K562 (cell line): Measurements from ENCODE around the gene E2F2. TPM values are rescaled to one million over a fixed set of nuclear protein-coding genes. Genes with fewer than 3 reads are reported as not detected.

Source experiments
- ATAC-seq: fragments of 200-7000 bp; cut with Tn5 transposase; 3 replicates; pipeline ENCODE4 v1.9.1; 2020; ENCODE audit warnings: moderate library complexity
- BruUV-seq: library from RNA; stranded (reverse); fragments of 400-500 nt; replicated peaks from 2 replicates; lab custom pipeline; 2021; lab: Mats Ljungman, UMichigan
- CTCF ChIA-PET: fragments of 300-600 bp; formaldehyde crosslinking; extraction: SDS; loops from one replicate; lab custom pipeline; 2021; ENCODE audit warnings: low intra/inter-chr PET ratio; lab: Yijun Ruan, JAX
- POLR2A ChIA-PET: fragments of 300-600, 350-650 bp; sonication (Branson Sonifier 250); formaldehyde crosslinking; extraction: SDS; loops from one replicate; lab custom pipeline; 2021; ENCODE audit warnings: antibody characterized with exemption, inconsistent platforms; lab: Yijun Ruan, JAX
- DNase-seq, 4 experiments: peaks; one replicate each; pipeline versions ENCODE4 v3.0.0 to v3.0.0-alpha.2; 2011 to 2018; ENCODE audit warnings: low spot score in 3 of 4, mixed read lengths in 3 of 4; ENCODE audit errors: extremely low read depth in 1 of 4
- FAIRE-seq: peaks from 2 replicates; lab custom pipeline; 2011; peaks lifted over from hg19 to GRCh38; lab: Jason Lieb, UNC
- H2AFZ ChIP-seq: 2 replicates; pipeline ENCODE4 v1.6.0; 2011; ENCODE audit warnings: low read depth, low read length, control low read depth, inconsistent platforms
- H3K27ac ChIP-seq: fragments of 200-600 bp; 3 replicates; pipeline ENCODE4 v1.8.0; 2011; ENCODE audit warnings: low read depth, mild to moderate bottlenecking, control low read depth, inconsistent platforms, low read length, moderate library complexity, mixed read lengths; ENCODE audit errors: extremely low read depth
- H3K27me3 ChIP-seq, 2 experiments: fragments of 300-600 bp in 1 of 2; 2 replicates in 1 of 2; 3 replicates in 1 of 2; pipeline versions ENCODE4 v1.6.0 to v1.8.0; 2011; ENCODE audit warnings: inconsistent platforms in 2 of 2, low read length in 2 of 2, mild to moderate bottlenecking in 1 of 2, mixed read lengths in 1 of 2, moderate library complexity in 1 of 2; ENCODE audit not compliant: control insufficient read depth in 2 of 2, insufficient read depth in 2 of 2
- H3K36me3 ChIP-seq: fragments of 300-600 bp; 3 replicates; pipeline ENCODE4 v1.8.0; 2011; ENCODE audit warnings: mild to moderate bottlenecking, low read length, inconsistent platforms; ENCODE audit not compliant: control insufficient read depth, insufficient read depth
- H3K4me1 ChIP-seq, 2 experiments: fragments of 200-600 bp in 1 of 2; replicated peaks in 1 of 2; 2 replicates in 1 of 2; 3 replicates in 1 of 2; pipeline versions ENCODE4 v1.5.1 to v1.8.0; 2011; ENCODE audit warnings: inconsistent platforms in 2 of 2, low read length in 2 of 2, mild to moderate bottlenecking in 1 of 2, mixed read lengths in 1 of 2, moderate library complexity in 1 of 2; ENCODE audit not compliant: control insufficient read depth in 2 of 2, insufficient read depth in 2 of 2
- H3K4me2 ChIP-seq: 2 replicates; pipeline ENCODE4 v1.6.1; 2011; ENCODE audit warnings: low read length, control low read depth, inconsistent platforms, mixed read lengths; ENCODE audit not compliant: insufficient read depth
- H3K4me3 ChIP-seq: fragments of 200-600 bp; sonication (generic), shearing (Covaris generic); 2 replicates; pipeline ENCODE4 v1.5.1; 2016; ENCODE audit warnings: control low read depth, inconsistent platforms
- H3K79me2 ChIP-seq: fragments of 200-600 bp; 3 replicates; pipeline ENCODE4 v1.8.0; 2011; ENCODE audit warnings: low read length, inconsistent platforms; ENCODE audit not compliant: control insufficient read depth, insufficient read depth
- H3K9ac ChIP-seq, 2 experiments: 2 replicates each; pipeline versions ENCODE4 v1.6.0 to v1.6.1; 2011; ENCODE audit warnings: low read depth in 2 of 2, low read length in 2 of 2, control low read depth in 1 of 2, inconsistent platforms in 1 of 2, mild to moderate bottlenecking in 1 of 2, mixed read lengths in 1 of 2; ENCODE audit not compliant: insufficient read depth in 1 of 2
- H3K9me1 ChIP-seq: one replicate; pipeline ENCODE4 v1.6.0; 2011; ENCODE audit warnings: inconsistent platforms, mild to moderate bottlenecking, low read length, moderate library complexity; ENCODE audit not compliant: control insufficient read depth, insufficient read depth
- H3K9me3 ChIP-seq: replicated peaks from 2 replicates; pipeline ENCODE4 v1.5.1; 2011; ENCODE audit warnings: low read depth, low read length, inconsistent platforms; ENCODE audit not compliant: control insufficient read depth, insufficient read depth
- H4K20me1 ChIP-seq: replicated peaks from 2 replicates; pipeline ENCODE4 v1.6.1; 2011; ENCODE audit warnings: low read length, inconsistent platforms, mixed read lengths; ENCODE audit not compliant: control insufficient read depth, insufficient read depth
- CTCFL ChIP-seq: IDR thresholded peaks from 2 replicates; pipeline ENCODE4 v1.6.1; 2011; ENCODE audit warnings: borderline replicate concordance, low read depth, mild to moderate bottlenecking, moderate library complexity, low read length; ENCODE audit not compliant: insufficient read depth, poor library complexity, severe bottlenecking
- FOXJ3 ChIP-seq: sonication (generic); formaldehyde crosslinking; IDR thresholded peaks from 2 replicates; pipeline ENCODE4 v1.4.0; 2020; ENCODE audit warnings: mild to moderate bottlenecking, missing genetic modification reagents
- FOXM1 ChIP-seq, 2 experiments: fragments of 450-650 bp in 1 of 2; sonication (generic) in 1 of 2; formaldehyde crosslinking in 1 of 2; IDR thresholded peaks; 2 replicates each; pipeline versions ENCODE4 v1.6.1 to v1.9.0; 2017 to 2022; ENCODE audit warnings: low read depth in 2 of 2, mild to moderate bottlenecking in 2 of 2, missing genetic modification reagents in 1 of 2, moderate library complexity in 1 of 2
- POLR3G ChIP-seq: IDR thresholded peaks from 2 replicates; pipeline ENCODE4 v1.6.1; 2011; ENCODE audit not compliant: insufficient read length, insufficient replicate concordance; ENCODE audit errors: extremely low read depth
- RAD51 ChIP-seq: fragments of 450-650 bp; IDR thresholded peaks from 2 replicates; pipeline ENCODE4 v1.7.1; 2016; ENCODE audit warnings: low read depth, mild to moderate bottlenecking, borderline replicate concordance
- RB1 ChIP-seq: fragments of 450-650 bp; IDR thresholded peaks from 2 replicates; pipeline ENCODE4 v1.6.1; 2017; ENCODE audit warnings: low read depth, mild to moderate bottlenecking
- SAFB ChIP-seq: fragments of 200-400 bp; formaldehyde crosslinking; IDR thresholded peaks from 2 replicates; pipeline ENCODE4 v1.6.1; 2017; ENCODE audit warnings: low read depth, low read length, borderline replicate concordance
- SUPT5H ChIP-seq: fragments of 450-650 bp; IDR thresholded peaks from 2 replicates; pipeline ENCODE4 v1.6.1; 2016
- TRIM24 ChIP-seq, 2 experiments: fragments of 450-650 bp; IDR thresholded peaks; 2 replicates each; pipeline ENCODE4 v1.6.1; 2016
- YY1 ChIP-seq, 3 experiments: IDR thresholded peaks; 2 replicates each; pipeline ENCODE4 v1.6.1; 2011; ENCODE audit warnings: low read length in 2 of 3, mild to moderate bottlenecking in 2 of 3, moderate library complexity in 2 of 3, borderline replicate concordance in 1 of 3, control low read depth in 1 of 3, low read depth in 1 of 3; ENCODE audit not compliant: insufficient read depth in 3 of 3, insufficient replicate concordance in 2 of 3, control insufficient read depth in 1 of 3, insufficient read length in 1 of 3; ENCODE audit errors: extremely low read depth in 1 of 3
- ZNF449 ChIP-seq: fragments of 250-450 bp; sonication (Bioruptor Pico); IDR thresholded peaks from 2 replicates; pipeline ENCODE4 v1.8.0; 2022; ENCODE audit warnings: moderate library complexity, mild to moderate bottlenecking, inconsistent platforms
- WGBS: fragments of 100-300 bp; shearing (Covaris generic); methylation state at CpG from one replicate; pipeline ENCODE4 v1.1.6; 2016; ENCODE audit warnings: low coverage, mixed read lengths; ENCODE audit not compliant: insufficient coverage; ENCODE audit errors: missing lambda C conversion rate; 5-methylcytosine and 5-hydroxymethylcytosine counted together
- in situ Hi-C: fragments of 300-500 bp; cut with MboI; formaldehyde crosslinking; loops from 4 replicates; pipeline ENCODE4 v1.15.0; 2018; ENCODE audit warnings: inconsistent platforms, mixed read lengths
- intact Hi-C: fragments of 100-400 bp; cut with micrococcal nuclease; formaldehyde crosslinking; loops from 2 replicates; pipeline ENCODE4 v1.14.2; 2022
- polyA plus RNA-seq, 8 experiments: library from polyadenylated mRNA; depleted of rRNA in 4 of 8; stranded (reverse) in 5 of 8; unstranded in 3 of 8; fragments of >200 nt; fragmentation: Nextera tagmentation in 2 of 8; fragmentation: Illumina TruSeq in 1 of 8; extraction: Ambion mirVana in 2 of 8; extraction: Trizol in 1 of 8; gene quantifications; 2 replicates each; pipeline versions ENCODE4 v1.2.1 to v1.2.3, GENCODE V29; 2011 to 2014; ENCODE audit warnings: inconsistent platforms in 1 of 8, missing spikeins in 1 of 8
- total RNA-seq, 7 experiments: library from RNA; depleted of rRNA in 6 of 7; stranded (reverse); fragments of >200 nt in 6 of 7; fragmentation: Illumina TruSeq in 2 of 7; extraction: Trizol in 2 of 7; gene quantifications; 2 replicates each; pipeline versions ENCODE4 v1.2.1 to v1.2.3, GENCODE V29; 2011 to 2021; ENCODE audit warnings: low replicate concordance in 1 of 7

The E2F2 gene
- total and polyA plus RNA-seq, 9 of the 15 experiments (the other 6 are each of a cell fraction or from before 2014, with no cell fraction given): 3.1 to 25.3 (median 11.4) TPM

- Histone ChIP-seq H3K27ac (no peak overlapping the region), H2AFZ (peak overlapping the region; percentile 50), H3K27me3 (no peaks in the 10 kb centered on the region), H3K36me3 (no peaks in the 10 kb centered on the region), H3K4me2 (no peak overlapping the region), H4K20me1 (no peaks in the 10 kb centered on the region), H3K4me1 (peaks cover 11 to 12% of the 10 kb centered on the region in 2 experiments; a peak in 4 of 5 replicates), H3K9me3 (no peaks in the 10 kb centered on the region), H3K4me3 (no peak overlapping the region), H3K9ac (no peak overlapping the region), H3K9me1 (no peaks in the 10 kb centered on the region), H3K79me2 (no peaks in the 10 kb centered on the region)
- DNase-seq (peak; percentile 72 to 88 (median 76)), FAIRE-seq (peak; percentile 94), ATAC-seq (peak; percentile 79)
- ChIA-PET POLR2A (interaction anchor here (0.6 to 2.3 kb wide), 10 partner anchors 10 to 1401 kb away, joined by 3 to 11 read pairs (median 4); partner anchors contain the start of gene RPL11), CTCF (interaction anchor here (0.8 to 5.4 kb wide), 7 partner anchors 48 to 372 kb away, joined by 3 to 147 read pairs (median 6); no protein-coding TSS in a partner anchor)
- in situ Hi-C loops (loop anchor here (5.0 kb wide), 1 partner anchor 93 kb away; no protein-coding TSS in a partner anchor), intact Hi-C loops (loop anchor here (1.0 to 2.0 kb wide), 4 partner anchors 93 to 372 kb away; no protein-coding TSS in a partner anchor)
- WGBS: 21% methylated on average over 8 of the region's 8 CpGs
- BruUV-seq: no TSS peak
- TF ChIP-seq FOXM1 (IDR thresholded peaks at IDR 0.05; ENCODE audit: low read depth) (no peak), FOXM1 (CRISPR knock-in tag; IDR thresholded peaks at IDR 0.05; ENCODE audit: low read depth) (no peak), CTCFL (no peak), RB1 (peak; percentile 56; the same call in 1 of the 2 replicates), FOXJ3 (no peak), SUPT5H (no peak), POLR3G (no peak), SAFB (no peak), ZNF449 (CRISPR knock-in tag) (no peak), YY1 (IDR thresholded peaks at IDR 0.05; ENCODE audit: borderline replicate concordance in 1 of 3, control insufficient read depth in 1 of 3, extremely low read depth in 1 of 3, insufficient read depth in 3 of 3, insufficient read length in 1 of 3, insufficient replicate concordance in 2 of 3, low read depth in 1 of 3, low read length in 2 of 3) (no peak), TRIM24 (IDR thresholded peaks at IDR 0.05) (no peak), RAD51 (no peak)
These were observed 13.7 kb upstream of the E2F2 start for GRCh38 chr1:23544444-23545389.
